Stimulated activated naive CD4-positive, alpha-beta T cell treated with Interleukin-2 at 50 U/mL for 16 hours (primary cell): ENCODE data around the gene KLF9.
A peak's percentile ranks its signal among the peaks of the same experiment; 100 is the strongest.

ENCODE experiments used
- DNase-seq: peaks from one replicate; lab custom pipeline; 2025; lab: John Stamatoyannopoulos, UW

Gene KLF9

DNA sequence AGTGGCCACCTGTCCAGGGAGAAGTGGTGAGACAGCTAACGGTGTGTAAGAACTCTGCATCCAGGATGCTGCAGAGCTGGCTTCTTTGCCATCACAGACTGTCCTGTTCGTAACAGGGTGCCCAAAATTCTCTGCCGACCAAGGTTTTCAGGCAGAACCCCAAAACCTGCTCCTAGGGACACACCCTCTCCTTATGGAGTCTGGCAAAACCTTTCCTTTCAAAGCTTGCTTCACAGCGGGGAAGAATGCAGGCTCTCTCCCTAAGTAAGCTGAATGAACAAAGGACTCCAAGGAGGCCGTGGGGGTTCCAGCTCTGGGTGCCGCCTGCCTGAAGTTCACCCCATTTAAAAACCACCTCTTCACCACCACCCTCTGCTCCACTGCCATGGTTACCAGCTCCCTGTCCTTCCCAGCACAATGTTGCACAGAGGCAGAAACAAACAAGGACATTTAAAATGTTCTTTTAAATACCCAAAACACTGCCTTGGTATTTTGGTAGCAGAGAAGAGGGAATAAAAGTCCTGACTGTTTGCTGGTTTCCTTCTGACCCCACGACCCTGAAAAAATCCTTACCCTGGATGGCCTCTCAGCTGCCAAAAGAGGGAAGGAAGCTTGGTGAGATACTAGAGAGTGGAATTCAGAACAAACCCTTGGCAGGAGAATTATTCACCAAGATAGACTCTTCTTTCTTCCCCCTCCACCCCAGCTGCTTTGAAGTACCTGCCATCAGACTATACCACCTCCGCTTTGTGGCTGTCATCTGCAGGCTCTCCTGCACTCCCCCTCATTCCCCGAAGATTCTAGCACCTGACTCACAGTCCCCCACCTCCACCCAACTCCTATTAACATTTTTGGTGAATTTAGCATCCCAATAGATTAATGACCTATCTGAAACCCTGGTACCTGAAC is 7.1 kb upstream of the KLF9 start:
- peak; percentile 35 for DNase-seq

DNA sequence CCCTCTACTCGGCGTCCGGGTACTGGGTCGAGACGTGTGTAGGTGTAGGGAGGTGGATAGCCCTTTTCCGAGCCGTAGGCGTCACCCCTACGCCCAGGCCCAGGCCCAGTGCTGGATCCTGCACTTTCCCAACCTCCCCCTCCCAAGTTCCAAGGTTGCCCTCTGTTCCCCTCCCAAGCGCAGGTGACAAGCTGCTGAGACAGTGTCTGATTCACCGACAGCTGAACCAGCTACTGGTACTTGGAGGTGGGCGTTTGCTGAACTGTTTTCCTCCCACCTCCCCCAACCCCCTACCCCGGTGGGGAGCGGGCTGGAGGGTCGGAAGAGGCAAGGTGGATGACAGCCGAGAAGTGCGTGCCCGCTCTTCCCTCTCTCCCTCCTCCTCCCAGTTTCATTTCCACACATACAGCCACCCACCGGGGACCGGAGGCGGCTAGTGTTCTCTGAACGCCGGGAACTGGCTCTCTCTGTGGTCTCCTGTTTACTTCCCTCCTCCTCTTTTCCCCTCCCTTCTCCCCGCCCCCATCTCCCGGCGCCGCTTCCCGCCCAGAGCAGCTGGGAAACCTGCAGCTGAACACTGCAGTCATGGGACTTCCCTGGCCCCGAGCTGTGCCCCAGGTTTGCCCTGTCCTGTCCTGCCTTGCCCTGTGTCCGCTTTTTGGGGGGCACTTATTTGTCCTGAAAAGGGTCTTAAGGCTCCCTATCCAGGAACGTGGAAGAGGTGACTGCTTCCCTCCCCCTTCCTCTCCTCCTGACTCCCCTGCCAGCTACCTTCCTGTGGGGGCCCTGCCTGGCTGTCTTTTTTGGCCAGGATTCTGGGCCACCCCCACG is 6.2 kb upstream of the KLF9 start:
- DNase-seq, result peak; percentile 77

DNA sequence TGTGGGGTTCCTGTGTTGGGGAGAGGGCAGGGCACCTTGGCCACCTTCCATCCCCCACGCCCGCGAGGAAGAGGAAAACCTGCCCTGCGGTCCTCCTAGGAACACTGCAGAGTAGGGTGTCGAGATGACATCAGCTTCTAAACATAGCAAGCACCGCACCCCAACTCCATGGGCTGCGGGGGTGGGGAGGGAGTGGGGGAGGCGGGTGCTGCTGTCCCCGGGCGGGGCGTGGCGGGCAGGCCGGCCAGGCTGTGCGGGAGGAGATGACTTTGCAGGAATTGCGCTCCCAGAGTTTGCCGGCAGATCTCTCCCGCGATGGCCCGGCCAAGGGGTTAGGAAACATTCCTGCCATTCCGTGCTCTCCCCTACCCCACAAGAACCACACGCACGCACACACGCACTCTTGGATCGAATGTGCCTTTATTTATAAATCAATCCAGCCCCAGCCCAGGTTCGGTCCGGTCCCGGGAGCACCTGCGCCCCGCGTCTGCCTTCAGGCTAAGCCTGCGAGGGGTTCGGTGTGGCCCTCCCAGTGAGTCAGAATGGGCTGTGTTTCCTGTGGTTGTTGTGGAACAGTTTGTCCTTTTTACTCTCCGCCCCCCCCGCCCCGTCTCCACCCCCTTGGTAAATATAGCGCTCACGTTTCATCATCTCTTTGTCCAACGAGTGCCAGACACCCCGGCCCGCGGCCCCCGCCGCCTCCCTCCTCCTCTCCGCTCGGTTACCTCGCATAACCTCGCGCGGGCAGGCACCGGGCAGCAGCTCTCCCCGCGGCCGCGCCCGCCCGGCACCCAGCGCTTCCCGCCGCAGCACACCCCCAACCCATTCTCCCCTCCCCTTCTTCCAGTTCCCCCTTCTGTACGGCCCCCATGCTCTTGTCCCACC is 5.3 kb upstream of the KLF9 start:
- peak; percentile 92 for DNase-seq

GRCh38 chr9:70418822-70419555 is 4.5 kb upstream of the KLF9 start:
- peak; percentile 90 for DNase-seq

DNA sequence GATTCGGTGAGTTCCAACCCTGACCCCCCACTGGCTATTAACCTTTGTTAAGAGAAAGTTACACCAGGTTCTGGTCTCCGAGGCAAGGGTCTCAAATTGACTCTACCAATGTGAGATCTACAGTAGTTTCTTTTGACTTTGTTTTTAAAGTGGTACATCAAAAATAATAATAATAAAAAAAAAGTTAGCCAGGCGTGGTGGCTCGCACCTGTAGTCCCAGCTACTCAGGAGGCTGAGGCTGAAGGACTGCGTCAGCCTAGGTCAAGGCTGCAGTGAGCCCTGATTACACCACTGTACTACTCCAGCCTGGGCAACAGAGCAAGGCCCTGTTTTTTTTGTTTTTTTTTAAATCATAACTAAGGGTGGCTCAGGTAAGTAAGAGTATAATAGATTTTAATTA is 1.0 kb upstream of the KLF9 start:
- no peak for DNase-seq

DNA sequence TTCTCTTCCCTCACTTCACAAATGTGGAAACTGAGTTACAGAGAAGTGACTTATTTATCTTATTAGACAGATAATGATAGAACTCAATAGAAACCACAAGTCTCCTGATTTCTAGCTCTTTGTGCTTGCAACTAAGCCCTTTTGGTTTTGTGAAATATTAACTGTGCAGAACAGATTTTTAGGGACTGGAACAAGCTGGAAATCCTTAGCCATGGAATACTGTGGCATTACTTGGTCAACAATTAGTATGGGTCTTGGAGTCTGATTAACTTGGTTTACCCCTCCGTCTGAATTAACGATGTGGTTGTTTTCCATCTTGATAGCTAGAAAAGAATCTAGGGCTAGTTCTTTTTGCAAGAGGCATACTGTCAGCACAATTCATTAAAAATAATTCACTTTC is 584 bp upstream of the KLF9 start:
- no peak for DNase-seq

GRCh38 chr9:70413464-70413798 is 1.0 kb downstream of the KLF9 start:
- peak; percentile 78 for DNase-seq

DNA sequence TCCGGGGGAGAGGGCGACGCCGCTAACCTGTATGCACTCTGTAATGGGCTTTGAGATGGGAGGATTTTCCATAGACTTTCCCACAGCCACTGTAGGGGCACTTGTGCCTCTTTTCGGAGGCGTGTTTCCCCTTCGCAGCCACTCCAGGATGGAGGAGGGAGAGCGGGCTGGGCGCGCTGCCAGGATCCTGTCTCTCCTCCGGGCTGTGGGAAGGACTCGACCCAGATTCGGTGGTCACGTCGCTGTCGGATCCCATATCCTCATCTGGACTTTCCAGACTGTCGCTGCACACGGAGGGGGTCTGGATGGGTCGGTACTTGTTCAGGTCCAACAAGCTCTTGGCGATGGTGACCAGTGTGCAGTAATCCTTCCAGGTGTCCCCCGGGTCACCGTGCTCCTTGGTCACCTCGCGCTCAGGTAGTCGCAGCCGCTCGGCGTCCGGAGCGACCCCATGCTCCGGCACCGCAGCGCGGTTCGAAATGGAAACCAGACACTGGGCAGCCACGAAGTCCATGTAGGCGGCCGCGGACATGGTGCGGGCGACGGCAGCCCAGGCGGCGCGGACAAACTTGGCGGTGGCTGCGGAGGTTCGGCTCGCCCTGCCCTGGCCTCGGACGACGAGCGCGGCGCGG is 1.5 kb downstream of the KLF9 start:
- DNase-seq, result peak; percentile 24

- DNase-seq, result peak; percentile 69
These were observed 2.3 kb downstream of the KLF9 start for GRCh38 chr9:70411930-70412831.

DNA sequence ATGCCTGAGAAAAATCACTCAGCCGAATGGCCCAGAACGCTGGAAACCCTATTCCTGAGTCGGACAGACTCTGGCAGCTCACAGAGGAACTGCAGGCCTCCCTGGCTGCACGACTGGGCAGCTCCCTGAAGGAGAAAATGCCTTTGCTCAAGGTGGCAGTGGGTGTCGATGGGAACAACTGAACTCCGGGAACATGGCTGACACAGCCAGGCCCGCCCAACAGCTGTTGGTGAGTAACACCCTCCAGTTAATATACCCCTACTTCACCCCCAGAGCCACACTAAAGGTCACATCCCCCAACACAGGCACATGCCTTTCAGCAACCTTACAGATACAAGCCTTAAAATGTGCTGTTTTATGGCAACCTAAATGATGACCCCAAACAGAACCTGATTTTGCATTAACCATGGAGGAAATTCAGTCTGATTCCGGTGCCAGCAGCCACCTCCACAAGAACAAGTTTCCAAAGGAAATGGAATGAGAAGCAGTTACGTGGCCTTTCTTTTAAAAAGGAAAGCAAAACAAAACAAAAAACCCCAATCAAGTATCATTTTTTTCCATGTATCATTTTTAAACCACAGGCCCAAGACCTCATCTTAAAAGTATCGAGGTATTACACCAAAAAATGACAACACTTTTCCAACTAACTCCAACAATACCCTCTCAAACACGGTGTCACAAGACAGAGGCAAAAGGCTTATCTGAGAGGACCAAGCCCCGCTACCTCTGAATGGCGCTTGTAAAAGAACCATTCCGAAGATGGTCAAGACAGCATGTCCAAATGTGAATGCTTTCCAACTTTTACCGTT is 3.1 kb downstream of the KLF9 start:
- DNase-seq, result peak; percentile 52

- no peak for DNase-seq
These were observed 4.1 kb downstream of the KLF9 start for GRCh38 chr9:70410368-70410767.

DNA sequence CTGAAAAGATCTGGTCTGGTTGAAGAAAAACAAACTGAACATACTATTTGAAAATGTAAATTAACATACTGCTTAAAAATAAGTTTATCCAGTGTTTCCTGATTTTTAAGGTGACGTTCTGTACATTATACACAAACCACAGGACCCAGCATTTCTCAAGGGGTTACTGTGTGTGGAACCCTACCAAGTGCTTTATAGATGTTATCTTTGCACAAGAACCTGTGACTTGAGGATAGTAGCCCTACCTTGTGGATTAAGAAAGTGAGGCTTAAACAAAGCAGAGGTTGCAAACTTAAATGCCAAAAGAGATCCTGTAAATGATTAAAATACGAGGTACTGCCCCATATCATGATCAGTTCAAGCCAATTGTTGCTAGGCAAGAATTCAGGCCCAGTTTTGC is 4.7 kb downstream of the KLF9 start:
- DNase-seq, result no peak

DNA sequence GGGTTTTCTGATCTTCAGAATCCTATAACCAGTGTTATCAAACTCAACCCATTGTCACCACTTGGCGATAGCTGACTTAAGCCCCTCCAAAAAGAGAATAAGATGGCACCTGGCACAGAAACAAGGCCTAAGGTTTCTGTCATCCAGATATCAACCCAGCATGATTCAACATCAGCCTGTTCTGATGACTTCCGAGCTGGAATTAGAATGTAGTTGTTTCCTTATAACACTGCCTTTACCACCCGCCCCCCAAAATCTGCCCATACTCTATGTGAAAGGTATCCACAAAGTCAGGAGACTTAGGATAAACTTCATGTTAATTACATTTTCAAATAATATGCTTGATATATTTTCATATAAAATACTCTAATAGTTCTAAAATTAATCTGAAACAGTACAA is 5.2 kb downstream of the KLF9 start:
- no peak for DNase-seq

DNA sequence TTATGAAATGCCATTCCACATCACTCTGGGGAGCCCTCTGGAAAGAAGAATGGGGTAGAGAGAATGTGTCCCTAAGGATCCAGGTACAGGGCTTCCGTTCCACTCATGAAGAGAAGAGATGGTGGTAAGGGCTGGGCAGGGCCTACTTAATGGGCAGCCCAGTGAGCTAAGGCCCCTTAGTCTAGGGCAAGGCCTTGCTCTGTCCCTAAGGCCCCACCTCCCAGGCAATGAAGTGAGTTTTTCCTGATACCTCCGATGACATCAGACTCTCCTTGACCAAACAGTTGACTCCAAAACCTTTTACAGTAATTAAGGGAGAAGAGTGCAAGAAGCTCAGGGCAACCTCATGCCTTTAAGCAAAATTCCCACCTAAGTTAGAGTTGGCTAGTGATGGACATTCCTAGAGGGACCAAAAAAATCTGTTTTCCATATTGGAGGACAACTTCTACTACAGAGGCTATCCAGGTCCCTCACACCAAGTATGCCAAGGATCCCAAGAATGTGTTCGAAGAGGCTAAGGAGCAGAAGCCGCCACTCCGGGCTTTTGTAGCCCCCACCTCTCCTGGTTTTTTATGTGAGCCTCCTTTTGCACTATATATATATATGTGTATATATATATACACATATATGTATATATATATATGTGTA is 5.9 kb downstream of the KLF9 start:
- no peak for DNase-seq

DNA sequence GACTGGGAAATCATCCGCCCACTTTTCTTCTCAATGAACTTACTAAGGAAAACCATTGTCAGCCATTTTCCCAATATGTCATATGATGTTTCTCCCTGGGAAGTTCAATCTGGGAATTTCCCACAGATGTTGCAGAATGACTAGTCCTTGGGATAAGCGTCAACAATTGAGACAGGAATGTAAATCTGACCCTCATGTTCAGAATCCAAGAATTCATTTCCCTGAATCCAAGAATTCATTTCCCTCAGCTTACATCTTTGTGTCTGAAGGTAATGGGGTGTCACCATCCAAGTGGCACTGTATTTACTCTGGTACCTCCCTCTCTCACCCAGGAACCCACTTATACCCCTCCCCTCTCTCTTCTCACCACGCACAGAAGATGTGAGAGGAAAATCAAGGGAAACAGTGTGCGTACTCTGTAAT is 7.4 kb downstream of the KLF9 start:
- DNase-seq, result no peak

- DNase-seq, result peak; percentile 13
These were observed 8.0 kb downstream of the KLF9 start for GRCh38 chr9:70406434-70406862.

DNA sequence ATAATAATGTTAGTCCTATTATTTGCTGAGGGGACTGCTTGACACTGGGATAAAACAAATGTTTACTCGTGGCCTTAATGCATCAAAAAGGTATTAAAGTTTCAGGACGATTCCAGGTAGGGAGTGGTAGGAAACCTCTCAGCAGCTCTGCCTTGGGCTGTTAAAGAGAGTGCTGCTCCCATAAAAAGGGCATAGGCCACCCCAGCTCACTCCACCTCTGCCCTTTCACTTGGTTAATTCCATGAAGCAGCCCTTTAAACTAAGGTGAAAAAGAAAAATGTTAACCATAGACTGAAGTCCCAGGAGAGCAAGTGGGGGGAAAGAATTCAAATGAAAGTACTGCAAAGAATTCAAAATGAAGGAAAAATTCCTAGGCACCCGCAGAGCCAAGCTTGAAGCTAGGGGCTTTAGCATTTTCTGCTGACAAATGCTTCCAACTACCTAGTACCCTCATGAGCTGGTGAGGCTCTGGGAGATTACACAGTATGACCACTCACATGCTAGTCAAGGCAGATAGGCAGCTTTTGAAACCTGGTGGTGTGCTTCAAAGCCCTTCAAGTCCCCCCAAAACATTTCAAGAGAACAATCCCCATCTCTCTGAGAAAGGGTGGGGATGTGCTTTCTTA is 8.5 kb downstream of the KLF9 start:
- DNase-seq, result no peak

GRCh38 chr9:70404261-70404660 is 10.2 kb downstream of the KLF9 start:
- no peak for DNase-seq
